GM15510 (cell line): ENCODE data around the gene CFAP46.

Experiments used
- POLR2A ChIP-seq: IDR thresholded peaks from 3 replicates; pipeline ENCODE4 v1.6.1; 2011; ENCODE audit warnings: borderline replicate concordance; ENCODE audit not compliant: insufficient read length; ENCODE audit errors: extremely low read depth

Gene CFAP46

DNA sequence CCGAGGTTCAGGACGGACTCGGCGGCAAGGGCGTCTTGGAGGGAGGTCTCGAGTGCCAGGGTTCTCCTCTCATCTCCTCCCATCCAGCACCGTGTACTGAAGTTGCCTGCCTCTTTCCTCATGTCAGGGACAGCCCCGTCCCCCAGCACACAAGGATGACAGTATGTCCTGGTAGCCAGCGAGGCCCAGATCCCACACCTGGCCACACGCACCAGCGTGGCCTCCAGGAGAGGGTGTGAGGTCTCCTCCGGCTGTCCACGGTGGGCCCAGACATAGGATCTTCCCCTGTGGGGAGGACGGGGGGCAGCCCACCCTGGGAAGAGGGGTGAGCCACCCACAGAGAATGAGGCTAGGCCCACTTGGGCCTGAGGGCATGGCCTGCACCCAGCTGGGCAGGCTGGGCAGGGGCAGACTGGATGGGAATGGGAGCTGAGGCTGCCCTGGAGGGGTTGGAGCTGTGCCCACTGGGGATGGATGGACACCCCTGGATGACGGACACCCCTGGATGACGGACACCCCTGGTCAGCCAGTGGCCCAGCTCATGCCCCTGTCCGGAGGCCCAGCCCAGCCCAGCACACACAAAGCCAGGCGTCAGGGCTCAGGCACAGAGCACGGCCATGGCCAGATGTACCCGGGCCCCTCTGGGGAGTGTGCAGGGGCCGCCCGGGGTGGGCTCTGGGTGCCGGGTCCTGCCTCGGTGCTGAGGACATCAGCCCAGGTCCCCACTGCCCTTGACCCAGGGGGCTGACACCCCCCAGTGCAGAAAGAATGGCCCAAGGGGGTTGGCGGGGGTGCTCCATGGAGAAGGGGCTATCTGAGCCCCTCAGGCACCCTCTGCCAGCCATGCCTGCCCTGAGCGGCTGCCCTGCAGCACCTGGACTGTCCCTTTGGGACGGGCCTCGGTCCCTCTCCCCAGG is 30.9 kb upstream of the CFAP46 start:
- TF ChIP-seq POLR2A: no peak

DNA sequence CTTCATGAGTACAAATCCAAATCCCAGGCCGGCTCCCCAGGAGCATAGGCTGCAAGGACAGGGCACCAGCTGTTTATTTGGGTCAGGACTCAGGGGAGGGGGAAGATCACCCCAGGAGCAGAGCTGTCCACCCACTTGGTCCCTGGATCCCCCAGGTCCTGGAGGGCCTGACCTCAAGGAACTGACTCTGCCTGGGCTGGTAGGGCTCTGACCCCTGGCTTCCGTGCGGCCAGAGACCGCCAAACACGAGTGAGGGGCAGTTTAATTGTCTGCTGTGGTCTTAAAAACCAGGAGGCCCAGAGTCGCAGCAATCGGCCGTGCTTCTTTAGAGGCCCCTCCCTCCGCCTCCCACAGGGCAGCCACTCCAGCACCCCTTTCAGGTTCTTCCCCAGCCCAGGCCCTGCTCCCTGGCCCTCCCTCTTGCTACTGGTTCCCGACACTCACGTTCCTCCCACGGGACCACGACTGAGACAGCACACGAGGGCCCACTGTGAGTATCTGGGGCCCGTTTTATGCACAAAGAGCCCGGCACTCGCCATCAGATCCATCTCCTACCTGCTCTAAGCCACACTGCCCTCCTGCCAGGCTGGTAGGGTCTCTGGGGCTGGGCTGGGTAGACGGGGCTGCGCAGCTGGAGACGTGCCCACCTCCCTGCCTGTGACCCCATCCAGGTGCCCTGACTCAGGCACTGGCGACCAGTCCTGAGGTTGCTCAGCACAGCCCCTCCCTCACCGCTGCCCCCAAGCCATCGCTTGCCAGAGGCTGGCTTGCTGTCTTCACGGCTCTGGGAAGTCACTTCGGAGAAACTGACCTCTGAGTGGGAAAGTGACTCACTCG is 30.0 kb upstream of the CFAP46 start:
- no peak for TF ChIP-seq POLR2A

DNA sequence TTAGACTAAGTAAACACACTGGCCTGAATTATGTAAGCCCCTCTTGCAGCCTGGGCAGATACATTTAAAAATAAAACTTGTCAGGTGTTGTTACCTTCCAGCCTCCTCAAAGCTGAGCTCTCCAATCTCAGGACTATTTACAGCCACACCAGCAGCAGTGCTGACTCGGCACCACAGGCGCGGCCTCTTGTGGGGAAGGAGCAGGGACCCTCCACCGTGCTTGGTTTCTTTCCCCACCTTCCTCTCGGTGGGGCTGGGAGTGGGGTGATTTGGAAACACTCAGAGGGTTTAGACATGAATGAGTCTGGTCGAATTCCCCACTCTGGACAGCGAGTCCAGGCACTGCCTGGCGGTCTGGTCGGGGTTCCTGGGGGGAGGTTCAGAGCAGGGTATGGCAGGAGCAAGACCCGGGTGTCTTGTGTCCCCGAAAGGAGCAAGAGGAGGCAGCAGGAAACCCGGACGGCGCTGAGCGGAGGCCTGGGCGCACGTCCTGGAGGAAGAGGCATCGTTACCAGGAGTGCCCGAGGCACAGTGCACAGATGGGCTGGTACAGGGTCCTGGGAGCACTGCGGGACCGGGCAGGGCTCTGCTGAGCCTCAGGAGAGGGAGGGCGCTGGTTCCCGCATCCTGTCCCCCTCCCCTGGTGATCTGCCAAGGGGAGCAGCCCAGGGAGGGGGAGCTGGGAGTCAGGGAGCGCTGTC is 29.2 kb upstream of the CFAP46 start:
- TF ChIP-seq POLR2A: no peak

DNA sequence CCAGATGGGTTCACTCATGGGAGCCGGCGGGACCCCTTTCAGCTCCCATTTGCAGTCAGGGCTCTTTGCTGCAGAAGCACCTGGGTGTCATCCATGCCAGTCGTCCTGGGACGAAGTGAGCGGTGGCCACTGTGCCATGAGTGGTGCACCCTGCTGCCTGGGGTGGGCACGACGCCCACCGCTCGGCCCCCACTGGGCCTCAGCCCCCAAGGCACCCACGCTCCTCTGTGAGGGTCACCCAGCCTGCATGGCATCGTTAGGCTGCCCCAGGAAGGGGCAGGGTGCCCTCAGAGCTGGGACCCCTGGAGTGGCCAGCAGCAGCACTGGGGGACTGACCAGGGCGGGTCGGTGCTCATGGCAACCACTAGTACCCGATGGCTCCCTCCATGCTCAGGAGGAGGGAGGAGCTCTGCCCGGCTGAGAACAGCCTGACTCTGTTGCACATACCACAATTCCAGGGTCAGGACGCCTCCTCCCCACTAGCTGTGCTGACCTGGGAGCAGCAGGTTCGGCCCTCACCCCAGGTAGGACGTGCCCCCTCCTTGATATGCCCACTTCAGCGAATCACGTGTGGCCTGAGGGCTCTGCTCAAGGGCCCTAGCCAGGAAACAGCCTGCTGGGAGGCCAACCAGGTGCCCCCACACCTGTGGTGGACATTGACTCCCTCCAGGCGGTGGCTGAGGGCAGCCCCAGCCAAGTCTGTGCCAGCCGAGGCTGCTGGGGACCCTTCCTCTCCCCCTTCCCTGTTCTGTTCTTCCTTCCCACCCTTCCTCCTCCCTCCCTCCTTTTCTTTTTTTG is 28.5 kb upstream of the CFAP46 start:
- TF ChIP-seq POLR2A: no peak

DNA sequence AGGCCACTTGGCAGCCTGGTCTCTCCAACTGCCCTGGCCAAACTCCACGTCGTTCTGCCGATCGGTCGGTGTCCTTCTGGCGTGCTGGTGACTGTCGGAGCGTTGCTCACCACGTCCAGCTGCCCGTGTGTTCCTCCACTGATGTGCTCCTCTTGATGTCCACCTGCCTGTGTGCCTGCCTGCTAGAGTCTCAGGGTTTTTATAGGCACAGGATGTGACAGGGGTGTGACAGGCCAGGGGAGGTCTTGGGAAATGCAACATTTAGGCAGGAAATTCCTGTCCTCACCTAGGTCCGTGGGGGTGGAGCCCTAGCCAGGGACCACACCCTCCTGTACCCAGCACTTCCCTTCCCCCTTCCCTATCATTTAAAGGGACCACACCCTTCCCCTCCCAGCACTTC is 25.2 kb upstream of the CFAP46 start:
- no peak for TF ChIP-seq POLR2A

DNA sequence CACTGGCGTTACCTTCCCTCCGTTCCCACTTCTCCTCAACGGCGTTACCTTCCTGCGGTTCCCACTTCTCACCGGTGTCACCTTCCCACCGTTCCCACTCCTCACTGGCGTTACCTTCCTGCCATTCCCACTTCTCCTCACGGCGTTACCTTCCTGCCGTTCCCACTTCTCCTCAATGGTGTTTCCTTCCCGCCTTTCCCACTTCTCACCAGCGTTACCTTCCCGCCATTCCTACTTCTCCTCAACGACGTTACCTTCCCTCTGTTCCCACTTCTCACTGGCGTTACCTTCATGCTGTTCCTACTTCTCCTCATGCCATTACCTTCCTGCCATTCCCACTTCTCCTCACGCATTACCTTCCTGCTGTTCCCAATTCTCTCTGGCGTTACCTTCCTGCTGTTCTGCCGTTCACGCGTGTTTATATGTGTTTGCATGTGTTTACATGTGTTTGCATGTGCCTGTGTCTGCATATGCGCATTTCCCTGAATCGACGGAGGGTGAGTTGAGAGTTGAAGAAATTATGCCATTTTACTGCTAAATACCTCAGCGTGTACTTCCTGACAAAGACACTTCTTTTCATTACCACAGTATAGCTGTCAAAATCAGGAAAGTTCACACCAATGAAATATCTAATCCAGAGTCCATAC is 23.2 kb upstream of the CFAP46 start:
- no peak for TF ChIP-seq POLR2A

DNA sequence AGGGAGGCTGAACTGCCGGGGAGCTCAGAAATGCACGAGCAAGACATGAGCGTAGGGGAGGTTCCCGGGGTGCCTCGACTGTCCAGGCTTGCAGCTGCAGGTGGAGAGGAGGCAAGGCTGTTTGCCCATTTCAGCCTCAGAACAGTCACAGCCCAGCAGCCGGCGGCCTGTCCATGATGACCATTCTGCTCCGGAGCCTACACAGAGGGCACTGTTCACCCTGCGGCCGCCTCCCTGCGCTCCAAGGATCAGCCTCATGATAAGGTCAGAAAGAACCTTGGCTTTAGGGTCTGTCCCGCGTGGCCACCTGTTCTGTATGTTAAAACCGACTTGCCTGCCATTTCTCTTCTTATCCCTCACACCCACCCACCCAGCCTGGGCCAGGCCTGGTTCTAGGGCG is 21.9 kb upstream of the CFAP46 start:
- TF ChIP-seq POLR2A: no peak

DNA sequence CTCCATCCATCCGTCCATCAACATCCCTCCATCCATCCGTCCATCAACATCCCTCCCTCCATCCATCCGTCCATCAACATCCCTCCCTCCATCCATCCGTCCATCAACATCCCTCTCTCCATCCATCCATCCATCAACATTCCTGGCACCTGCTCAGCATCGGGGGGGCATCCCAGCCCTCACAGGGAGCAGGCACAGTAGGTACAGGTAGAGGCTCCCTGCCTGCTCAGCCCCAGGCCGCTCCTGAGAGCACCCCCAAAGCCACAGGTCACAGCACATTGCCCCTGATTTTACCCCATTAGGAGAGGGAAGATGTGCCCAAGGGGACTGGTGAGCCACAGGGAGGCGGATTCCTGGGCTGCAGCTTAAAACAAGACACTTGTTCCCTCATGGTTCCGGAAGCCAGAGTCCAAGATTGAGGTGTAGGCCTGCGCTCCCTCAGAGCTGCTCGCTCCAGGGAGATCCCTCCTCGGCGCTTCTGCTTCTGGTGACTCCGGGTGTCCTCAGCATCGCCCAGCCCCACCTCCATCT is 21.1 kb upstream of the CFAP46 start:
- no peak for TF ChIP-seq POLR2A

DNA sequence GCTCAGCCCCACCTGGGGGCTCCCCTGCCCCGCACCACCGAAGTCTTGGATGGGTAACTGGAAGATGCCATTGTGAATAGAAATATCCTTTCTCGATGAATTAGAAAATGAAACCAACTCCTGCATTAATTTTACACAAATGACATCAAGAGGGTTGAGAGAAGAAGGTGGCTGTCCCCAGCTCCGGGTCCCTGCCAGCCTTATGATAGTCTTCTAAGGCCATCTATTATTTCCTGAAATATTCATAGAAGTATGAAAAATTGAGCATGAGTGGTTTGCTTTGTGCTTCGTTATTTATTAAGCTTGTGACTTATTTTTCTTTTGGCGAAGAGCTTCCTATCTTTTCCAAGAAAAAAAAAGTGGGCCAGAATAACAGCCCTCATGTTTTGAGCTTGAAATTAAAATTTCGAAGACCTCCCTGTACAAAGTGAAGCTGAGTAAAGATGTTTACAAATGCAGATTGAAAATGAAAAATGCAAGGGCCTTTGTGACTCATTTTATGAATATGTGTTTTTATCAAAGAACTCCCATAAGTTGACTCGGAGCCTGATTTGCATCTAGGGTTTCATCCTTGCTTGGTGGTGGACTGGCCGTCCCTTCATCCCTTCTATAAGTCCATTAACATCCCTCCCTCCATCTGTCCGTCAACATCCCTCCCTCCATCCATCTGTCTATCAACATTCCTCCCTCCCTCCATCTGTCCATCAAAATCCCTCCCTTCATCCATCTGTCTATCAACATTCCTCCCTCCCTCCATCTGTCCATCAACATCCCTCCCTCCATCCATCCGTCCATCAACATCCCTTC is 20.5 kb upstream of the CFAP46 start:
- no peak for TF ChIP-seq POLR2A

DNA sequence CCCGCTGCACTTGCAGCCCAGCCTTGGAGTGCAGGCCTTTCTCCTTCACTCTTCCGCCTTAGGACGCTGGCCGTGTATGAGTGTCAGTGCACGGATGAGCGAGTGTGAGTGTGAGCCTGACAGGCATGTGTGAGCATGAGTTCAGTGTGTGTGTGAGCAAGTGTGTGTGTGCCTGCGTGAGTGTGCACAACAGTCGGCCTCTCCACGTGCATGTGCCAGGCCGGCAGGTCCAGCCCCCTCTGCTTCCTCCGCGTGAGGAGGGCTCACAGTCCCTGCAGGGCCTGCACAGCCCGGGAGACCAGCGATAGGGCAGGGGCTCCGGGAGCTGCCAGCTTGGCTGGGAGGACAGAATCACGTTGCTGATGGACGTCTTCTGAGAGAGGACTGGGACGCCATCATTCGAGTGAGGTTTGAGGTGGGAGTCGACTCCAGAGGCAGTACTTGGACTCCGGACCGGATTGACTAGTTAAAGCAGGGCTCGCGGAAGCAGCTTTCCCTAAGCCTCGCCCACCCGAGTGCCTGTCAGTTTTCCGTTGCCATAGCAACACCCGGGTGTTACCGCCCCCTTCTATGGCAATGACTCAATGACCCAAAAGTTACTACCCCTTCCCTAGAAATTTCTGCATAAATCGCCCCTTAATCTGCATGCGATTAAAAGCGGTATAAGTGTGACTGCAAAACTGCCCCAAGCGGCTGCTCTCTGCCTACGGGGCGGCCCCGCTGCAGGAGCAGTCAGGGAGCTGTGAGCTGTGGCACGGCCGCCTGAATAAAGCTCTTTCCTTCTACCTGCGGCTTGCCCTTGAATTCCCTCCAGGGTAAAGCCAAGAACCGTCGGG is 19.6 kb upstream of the CFAP46 start:
- no peak for TF ChIP-seq POLR2A

DNA sequence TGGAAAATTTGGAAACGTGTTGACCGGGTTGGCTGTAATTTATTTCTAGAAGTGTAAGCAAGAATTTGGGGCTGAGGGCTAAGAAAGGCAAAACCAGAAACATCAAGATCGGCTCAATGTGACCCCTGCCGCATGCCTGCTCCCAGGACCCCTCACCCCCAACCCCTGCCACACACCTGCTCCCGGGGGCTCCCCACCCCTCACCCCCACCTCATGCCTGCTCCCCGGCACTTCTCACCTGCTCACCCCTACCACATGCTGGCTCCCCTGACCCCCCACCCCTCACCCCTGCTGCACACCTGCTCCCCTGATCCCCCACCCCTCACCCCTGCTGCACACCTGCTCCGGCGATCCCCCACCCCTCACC is 19.0 kb upstream of the CFAP46 start:
- TF ChIP-seq POLR2A: no peak

DNA sequence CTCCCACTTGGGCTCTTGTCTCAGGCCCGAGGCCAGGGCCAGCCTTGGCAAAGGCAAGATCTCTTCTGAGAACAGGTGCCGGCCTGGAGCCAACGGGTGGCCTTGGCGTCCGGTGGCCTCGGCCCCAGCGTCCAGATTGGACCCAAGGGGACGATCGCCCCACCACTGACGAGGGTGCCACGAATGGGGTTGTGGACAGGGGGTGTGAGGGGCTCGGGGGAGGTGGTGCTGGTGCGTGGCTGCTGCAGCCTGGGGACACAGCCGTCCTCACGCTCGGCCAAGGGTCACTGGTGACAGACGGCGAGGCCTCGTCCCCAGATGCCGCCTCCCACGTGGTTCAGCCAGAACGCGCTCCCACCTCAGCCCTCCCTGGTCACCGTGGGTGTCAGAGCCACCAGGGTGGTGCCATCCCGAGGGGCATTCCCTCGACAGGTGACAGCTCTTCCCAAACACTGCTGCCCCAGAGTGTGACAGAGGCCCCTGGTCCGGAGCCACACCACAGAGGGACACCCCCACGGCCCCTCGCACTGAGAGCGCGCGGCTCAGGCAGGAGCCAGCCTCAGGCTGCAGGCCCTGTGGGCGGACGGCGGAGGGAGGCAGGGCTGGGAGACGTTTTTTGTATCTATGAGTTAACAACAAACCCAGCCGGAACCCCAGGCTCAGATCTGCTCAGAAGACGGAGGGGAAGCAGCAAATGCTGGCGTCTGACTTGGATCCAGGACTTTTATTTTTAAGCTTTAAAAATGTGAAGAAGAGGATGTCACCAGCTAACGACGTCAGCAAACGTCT is 18.5 kb upstream of the CFAP46 start:
- TF ChIP-seq POLR2A: no peak

DNA sequence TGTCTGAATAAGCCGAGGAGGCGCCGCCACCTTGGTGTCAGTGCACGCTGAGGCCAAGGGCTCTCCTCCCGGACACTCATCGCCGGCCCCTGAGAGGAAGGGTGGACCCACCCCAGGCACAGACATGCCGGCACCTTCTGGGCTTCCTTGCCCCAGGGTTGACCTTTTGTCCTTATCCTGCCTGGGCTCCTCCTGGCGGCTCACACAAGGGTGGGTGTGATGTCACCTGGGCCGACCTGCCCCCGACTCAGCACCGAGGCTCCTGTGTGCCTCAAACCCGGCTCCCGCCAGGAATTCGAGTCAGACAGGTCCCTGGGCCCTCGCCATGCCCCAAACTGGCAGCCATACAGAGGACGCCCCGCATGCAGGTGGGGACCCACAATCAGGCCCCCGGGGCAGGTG is 17.7 kb upstream of the CFAP46 start:
- no peak for TF ChIP-seq POLR2A
